GM12878 (cell line): ENCODE results near the gene ZAR1L.

Source experiments
- MXI1 ChIP-seq: fragments of 150-350 bp; IDR thresholded peaks from 2 replicates; pipeline ENCODE4 v1.6.1; 2011; ENCODE audit warnings: low read depth, mild to moderate bottlenecking, inconsistent platforms, low read length, improper control_type of control experiment
- POLR2A ChIP-seq: IDR thresholded peaks from 2 replicates; pipeline ENCODE4 v1.6.1; 2011; ENCODE audit warnings: low read depth, mild to moderate bottlenecking, low read length

DNA sequence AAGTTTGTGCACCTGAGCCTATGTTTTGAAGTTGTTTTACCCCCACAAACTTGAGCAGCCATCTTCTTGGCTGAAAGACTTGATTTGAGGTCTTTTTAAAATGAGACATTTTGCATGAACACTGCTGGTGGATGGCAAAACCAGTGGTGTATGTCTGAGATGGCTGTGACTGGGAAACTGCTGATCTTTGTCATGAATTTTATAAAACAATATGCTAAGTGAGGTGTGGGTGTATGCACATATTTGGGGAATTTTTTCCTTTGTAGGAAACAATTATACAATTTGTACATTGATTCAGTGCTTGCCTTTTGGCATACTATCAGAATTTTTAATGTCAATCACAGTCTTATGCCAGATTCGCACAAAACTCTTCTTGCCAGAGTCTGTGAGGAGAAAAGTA is 52.5 kb downstream of the ZAR1L start:
- TF ChIP-seq MXI1 (no peak), POLR2A (no peak)
